ENCODE data around the gene GOSR1. TPM values are rescaled to one million over a fixed set of nuclear protein-coding genes. Genes with fewer than 3 reads are reported as not detected.
"Not testable (repeated sequence)": the region's sequence is repeated elsewhere in the genome, so short reads cannot be mapped to it uniquely, and the experiment has no call there.

GOSR1 gene
- total RNA-seq, 2 experiments from 2014 or later: 43.5 to 53.0 TPM

- no peak overlapping the region for H3K27ac Mint-ChIP-seq
- ChIA-PET CTCF (no interaction called here), POLR2A (no interaction called here)
- DNase-seq (no peak), ATAC-seq (no peak)
- no peaks in the 10 kb centered on the region for H3K4me1 Mint-ChIP-seq
- H3K4me3 Mint-ChIP-seq: no peak overlapping the region
- intact Hi-C loops (cut with DNase I, micrococcal nuclease): no loop called here
- H3K27me3 Mint-ChIP-seq: no peaks in the 10 kb centered on the region
- H3K36me3 Mint-ChIP-seq (ENCODE audit: low read depth): no peaks in the 10 kb centered on the region
- H3K9me3 Mint-ChIP-seq (ENCODE audit: low read depth): no peaks in the 10 kb centered on the region
Observed at GRCh38 chr17:30565073-30565935, 88.1 kb downstream of the GOSR1 start.

- ATAC-seq; H3K27me3 Mint-ChIP-seq; POLR2A ChIA-PET; H3K4me3 Mint-ChIP-seq; CTCF ChIA-PET; H3K9me3 Mint-ChIP-seq (ENCODE audit: low read depth); H3K27ac Mint-ChIP-seq; H3K36me3 Mint-ChIP-seq (ENCODE audit: low read depth); intact Hi-C loops (cut with DNase I, micrococcal nuclease); H3K4me1 Mint-ChIP-seq; DNase-seq: not testable (repeated sequence)
Observed at GRCh38 chr17:30566104-30566503, 88.9 kb downstream of the GOSR1 start.

- H3K36me3 Mint-ChIP-seq (ENCODE audit: low read depth); H3K27ac Mint-ChIP-seq; CTCF ChIA-PET; H3K4me3 Mint-ChIP-seq; H3K4me1 Mint-ChIP-seq; intact Hi-C loops (cut with DNase I, micrococcal nuclease); ATAC-seq; H3K27me3 Mint-ChIP-seq; DNase-seq; H3K9me3 Mint-ChIP-seq (ENCODE audit: low read depth); POLR2A ChIA-PET: not testable (repeated sequence)
Observed at GRCh38 chr17:30566516-30567225, 89.5 kb downstream of the GOSR1 start.

GRCh38 chr17:30567231-30568116 lies 90.3 kb downstream of the GOSR1 start:
- no peak overlapping the region for H3K4me3 Mint-ChIP-seq
- ATAC-seq (no peak), DNase-seq (no peak)
- ChIA-PET CTCF (no interaction called here), POLR2A (no interaction called here)
- intact Hi-C loops (cut with DNase I, micrococcal nuclease): no loop called here
- no peaks in the 10 kb centered on the region for H3K36me3 Mint-ChIP-seq (ENCODE audit: low read depth)
- H3K27ac Mint-ChIP-seq: no peak overlapping the region
- no peaks in the 10 kb centered on the region for H3K9me3 Mint-ChIP-seq (ENCODE audit: low read depth)
- no peaks in the 10 kb centered on the region for H3K4me1 Mint-ChIP-seq
- H3K27me3 Mint-ChIP-seq: no peaks in the 10 kb centered on the region

GRCh38 chr17:30568117-30568430 lies 90.9 kb downstream of the GOSR1 start:
- CTCF ChIA-PET: no interaction called here
- H3K27me3 Mint-ChIP-seq: no peaks in the 10 kb centered on the region
- H3K4me3 Mint-ChIP-seq: no peak overlapping the region
- H3K36me3 Mint-ChIP-seq (ENCODE audit: low read depth): no peaks in the 10 kb centered on the region
- ATAC-seq: no peak
- intact Hi-C loops (cut with DNase I, micrococcal nuclease): no loop called here
- H3K9me3 Mint-ChIP-seq (ENCODE audit: low read depth): no peaks in the 10 kb centered on the region
- POLR2A ChIA-PET: no interaction called here
- no peak for DNase-seq
- no peaks in the 10 kb centered on the region for H3K4me1 Mint-ChIP-seq
- H3K27ac Mint-ChIP-seq: no peak overlapping the region

- ATAC-seq; H3K9me3 Mint-ChIP-seq (ENCODE audit: low read depth); H3K27ac Mint-ChIP-seq; DNase-seq; H3K4me1 Mint-ChIP-seq; H3K4me3 Mint-ChIP-seq; H3K27me3 Mint-ChIP-seq; POLR2A ChIA-PET; CTCF ChIA-PET; H3K36me3 Mint-ChIP-seq (ENCODE audit: low read depth); intact Hi-C loops (cut with DNase I, micrococcal nuclease): not testable (repeated sequence)
Observed at GRCh38 chr17:30569531-30570175, 92.4 kb downstream of the GOSR1 start.

GRCh38 chr17:30570191-30570590 lies 93.0 kb downstream of the GOSR1 start:
- Mint-ChIP-seq H3K27ac (no peak overlapping the region), H3K4me3 (no peak overlapping the region), H3K4me1 (no peaks in the 10 kb centered on the region), H3K36me3 (ENCODE audit: low read depth) (no peaks in the 10 kb centered on the region), H3K27me3 (no peaks in the 10 kb centered on the region), H3K9me3 (ENCODE audit: low read depth) (no peaks in the 10 kb centered on the region)
- POLR2A ChIA-PET: no interaction called here
- no peak for ATAC-seq
- intact Hi-C loops (cut with DNase I, micrococcal nuclease): no loop called here
- CTCF ChIA-PET: no interaction called here
- no peak for DNase-seq

- Mint-ChIP-seq H3K27ac (no peak overlapping the region), H3K27me3 (no peaks in the 10 kb centered on the region), H3K4me1 (no peaks in the 10 kb centered on the region), H3K4me3 (no peak overlapping the region), H3K36me3 (ENCODE audit: low read depth) (no peaks in the 10 kb centered on the region), H3K9me3 (ENCODE audit: low read depth) (no peaks in the 10 kb centered on the region)
- ChIA-PET CTCF (interaction anchor here (0.6 kb wide), 1 partner anchor 964 kb away, joined by 3 read pairs; no protein-coding TSS in a partner anchor), POLR2A (no interaction called here)
- intact Hi-C loops (cut with DNase I, micrococcal nuclease): no loop called here
- DNase-seq (no peak), ATAC-seq (no peak)
Observed at GRCh38 chr17:30570596-30571265, 93.5 kb downstream of the GOSR1 start.

GRCh38 chr17:30571404-30571803 lies 94.2 kb downstream of the GOSR1 start:
- DNase-seq; H3K36me3 Mint-ChIP-seq (ENCODE audit: low read depth); H3K9me3 Mint-ChIP-seq (ENCODE audit: low read depth); H3K27me3 Mint-ChIP-seq; ATAC-seq; H3K4me3 Mint-ChIP-seq; intact Hi-C loops (cut with DNase I, micrococcal nuclease); POLR2A ChIA-PET; H3K27ac Mint-ChIP-seq; H3K4me1 Mint-ChIP-seq: not testable (repeated sequence)
- CTCF ChIA-PET: interaction anchor here (0.6 kb wide), 1 partner anchor 964 kb away, joined by 3 read pairs; no protein-coding TSS in a partner anchor

GRCh38 chr17:30571921-30572320 lies 94.7 kb downstream of the GOSR1 start:
- ATAC-seq: no peak
- H3K4me1 Mint-ChIP-seq: no peaks in the 10 kb centered on the region

More at GRCh38 chr17:30571921-30572320, 94.7 kb downstream of the GOSR1 start:
- Mint-ChIP-seq H3K36me3 (ENCODE audit: low read depth) (no peaks in the 10 kb centered on the region), H3K27ac (no peak overlapping the region), H3K27me3 (no peaks in the 10 kb centered on the region), H3K9me3 (ENCODE audit: low read depth) (no peaks in the 10 kb centered on the region), H3K4me3 (no peak overlapping the region)
- ChIA-PET POLR2A (no interaction called here), CTCF (no interaction called here)
- DNase-seq: no peak
- intact Hi-C loops (cut with DNase I, micrococcal nuclease): no loop called here
